Measurements from ENCODE around the gene PPARA.
A peak's percentile ranks its signal among the peaks of the same experiment; 100 is the strongest.

DNA sequence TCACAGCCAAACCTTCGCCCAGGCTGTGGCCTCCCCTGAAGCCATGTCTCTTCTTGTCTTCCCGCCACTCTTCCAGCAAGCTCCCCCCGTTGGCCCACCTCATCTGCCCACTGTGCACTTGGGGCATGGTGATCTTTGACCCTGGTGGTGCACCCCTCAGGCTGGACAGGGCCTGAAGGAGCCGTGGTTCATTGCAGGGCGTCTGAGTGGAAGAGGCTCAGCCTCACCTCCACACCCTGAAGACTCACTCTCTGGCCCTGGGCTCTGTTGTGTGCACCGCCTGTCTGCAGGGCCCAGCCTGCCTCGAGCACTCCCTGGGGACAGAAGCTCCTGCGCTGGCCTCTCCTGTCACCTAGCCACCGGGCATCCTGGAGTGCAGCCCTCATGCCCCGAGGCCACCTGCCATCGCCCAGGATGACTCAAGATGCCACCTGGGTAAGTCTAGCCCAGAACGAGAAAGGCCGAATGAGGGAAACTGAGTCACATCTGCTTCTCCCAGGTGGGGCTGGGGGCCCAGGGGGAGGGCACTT is 40.8 kb upstream of the PPARA start:
- no peak for TF ChIP-seq REST (IDR thresholded peaks at IDR 0.05; ENCODE audit: insufficient replicate concordance, low read depth)
- TF ChIP-seq, protein P1, sequence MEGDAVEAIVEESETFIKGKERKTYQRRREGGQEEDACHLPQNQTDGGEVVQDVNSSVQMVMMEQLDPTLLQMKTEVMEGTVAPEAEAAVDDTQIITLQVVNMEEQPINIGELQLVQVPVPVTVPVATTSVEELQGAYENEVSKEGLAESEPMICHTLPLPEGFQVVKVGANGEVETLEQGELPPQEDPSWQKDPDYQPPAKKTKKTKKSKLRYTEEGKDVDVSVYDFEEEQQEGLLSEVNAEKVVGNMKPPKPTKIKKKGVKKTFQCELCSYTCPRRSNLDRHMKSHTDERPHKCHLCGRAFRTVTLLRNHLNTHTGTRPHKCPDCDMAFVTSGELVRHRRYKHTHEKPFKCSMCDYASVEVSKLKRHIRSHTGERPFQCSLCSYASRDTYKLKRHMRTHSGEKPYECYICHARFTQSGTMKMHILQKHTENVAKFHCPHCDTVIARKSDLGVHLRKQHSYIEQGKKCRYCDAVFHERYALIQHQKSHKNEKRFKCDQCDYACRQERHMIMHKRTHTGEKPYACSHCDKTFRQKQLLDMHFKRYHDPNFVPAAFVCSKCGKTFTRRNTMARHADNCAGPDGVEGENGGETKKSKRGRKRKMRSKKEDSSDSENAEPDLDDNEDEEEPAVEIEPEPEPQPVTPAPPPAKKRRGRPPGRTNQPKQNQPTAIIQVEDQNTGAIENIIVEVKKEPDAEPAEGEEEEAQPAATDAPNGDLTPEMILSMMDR (IDR thresholded peaks at IDR 0.05; ENCODE audit: insufficient read depth, low read length), result no peak
- TF ChIP-seq GABPA (IDR thresholded peaks at IDR 0.05; ENCODE audit: low read depth), result no peak
- 0 out of 2 replicates have a peak, but pooled peaks have one; percentile 7 for TF ChIP-seq POLR2AphosphoS5 (IDR thresholded peaks at IDR 0.05; ENCODE audit: low read depth)
